Measurements from ENCODE around the gene MAP2K5.

The MAP2K5 gene

DNA sequence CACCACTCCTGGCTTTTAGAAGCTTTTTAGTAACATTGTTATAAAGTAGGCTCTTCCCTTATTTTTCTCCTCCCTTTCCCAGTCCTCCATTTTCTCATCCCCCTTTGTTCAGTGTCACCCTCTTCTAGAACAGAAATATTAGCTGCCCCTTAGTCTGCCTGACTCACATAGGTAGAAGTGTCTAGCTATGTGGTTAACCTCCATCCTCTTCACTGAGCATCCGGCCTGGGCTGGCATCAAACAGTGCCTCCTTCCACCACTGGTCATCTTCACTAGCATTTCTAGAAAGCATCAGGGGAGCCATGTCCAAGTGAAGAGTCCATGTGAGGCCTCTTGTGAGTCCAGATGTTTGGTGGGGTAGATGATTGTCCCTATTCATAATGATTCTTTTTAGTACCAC is 212.8 kb downstream of the MAP2K5 start:
- H3K4me3 ChIP-seq (ENCODE audit: low read depth, low read length), result no peak overlapping the region
- DNase-seq (ENCODE audit: low read depth), result no peak
- no peak for TF ChIP-seq POLR2A (IDR thresholded peaks at IDR 0.05; ENCODE audit: extremely low read depth, insufficient read length)
- no peak for TF ChIP-seq MYC (IDR thresholded peaks at IDR 0.05; ENCODE audit: low read depth, low read length)
- TF ChIP-seq, protein P1, sequence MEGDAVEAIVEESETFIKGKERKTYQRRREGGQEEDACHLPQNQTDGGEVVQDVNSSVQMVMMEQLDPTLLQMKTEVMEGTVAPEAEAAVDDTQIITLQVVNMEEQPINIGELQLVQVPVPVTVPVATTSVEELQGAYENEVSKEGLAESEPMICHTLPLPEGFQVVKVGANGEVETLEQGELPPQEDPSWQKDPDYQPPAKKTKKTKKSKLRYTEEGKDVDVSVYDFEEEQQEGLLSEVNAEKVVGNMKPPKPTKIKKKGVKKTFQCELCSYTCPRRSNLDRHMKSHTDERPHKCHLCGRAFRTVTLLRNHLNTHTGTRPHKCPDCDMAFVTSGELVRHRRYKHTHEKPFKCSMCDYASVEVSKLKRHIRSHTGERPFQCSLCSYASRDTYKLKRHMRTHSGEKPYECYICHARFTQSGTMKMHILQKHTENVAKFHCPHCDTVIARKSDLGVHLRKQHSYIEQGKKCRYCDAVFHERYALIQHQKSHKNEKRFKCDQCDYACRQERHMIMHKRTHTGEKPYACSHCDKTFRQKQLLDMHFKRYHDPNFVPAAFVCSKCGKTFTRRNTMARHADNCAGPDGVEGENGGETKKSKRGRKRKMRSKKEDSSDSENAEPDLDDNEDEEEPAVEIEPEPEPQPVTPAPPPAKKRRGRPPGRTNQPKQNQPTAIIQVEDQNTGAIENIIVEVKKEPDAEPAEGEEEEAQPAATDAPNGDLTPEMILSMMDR (IDR thresholded peaks at IDR 0.05; ENCODE audit: low read depth, low read length), result no peak
- TF ChIP-seq, protein P2, sequence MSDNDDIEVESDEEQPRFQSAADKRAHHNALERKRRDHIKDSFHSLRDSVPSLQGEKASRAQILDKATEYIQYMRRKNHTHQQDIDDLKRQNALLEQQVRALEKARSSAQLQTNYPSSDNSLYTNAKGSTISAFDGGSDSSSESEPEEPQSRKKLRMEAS (IDR thresholded peaks at IDR 0.05; ENCODE audit: low read depth, low read length), result no peak

DNA sequence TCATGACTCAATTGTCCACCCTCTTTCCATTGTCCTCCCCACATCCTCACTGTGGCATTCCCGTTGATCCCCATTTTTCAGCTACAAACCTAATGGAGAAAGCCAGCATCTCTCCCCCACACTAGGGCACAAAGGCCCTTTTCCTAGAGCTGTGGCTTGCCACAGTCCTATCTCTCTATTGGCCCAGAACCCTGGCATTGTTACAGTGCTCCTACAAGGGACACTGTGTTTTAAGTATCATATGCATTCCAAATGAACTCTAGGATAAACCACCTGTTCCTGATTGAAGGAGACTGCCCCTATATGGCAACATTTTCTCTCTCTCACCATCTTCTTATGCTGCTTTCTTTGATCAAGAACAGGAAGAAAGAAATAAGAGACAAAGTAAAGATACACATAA is 213.4 kb downstream of the MAP2K5 start:
- H3K4me3 ChIP-seq (ENCODE audit: low read depth, low read length), result no peak overlapping the region
- TF ChIP-seq, protein P2 (IDR thresholded peaks at IDR 0.05; ENCODE audit: low read depth, low read length), result no peak
- TF ChIP-seq POLR2A (IDR thresholded peaks at IDR 0.05; ENCODE audit: extremely low read depth, insufficient read length), result no peak
- TF ChIP-seq, protein P1 (IDR thresholded peaks at IDR 0.05; ENCODE audit: low read depth, low read length), result no peak
- no peak for TF ChIP-seq MYC (IDR thresholded peaks at IDR 0.05; ENCODE audit: low read depth, low read length)
- no peak for DNase-seq (ENCODE audit: low read depth)

DNA sequence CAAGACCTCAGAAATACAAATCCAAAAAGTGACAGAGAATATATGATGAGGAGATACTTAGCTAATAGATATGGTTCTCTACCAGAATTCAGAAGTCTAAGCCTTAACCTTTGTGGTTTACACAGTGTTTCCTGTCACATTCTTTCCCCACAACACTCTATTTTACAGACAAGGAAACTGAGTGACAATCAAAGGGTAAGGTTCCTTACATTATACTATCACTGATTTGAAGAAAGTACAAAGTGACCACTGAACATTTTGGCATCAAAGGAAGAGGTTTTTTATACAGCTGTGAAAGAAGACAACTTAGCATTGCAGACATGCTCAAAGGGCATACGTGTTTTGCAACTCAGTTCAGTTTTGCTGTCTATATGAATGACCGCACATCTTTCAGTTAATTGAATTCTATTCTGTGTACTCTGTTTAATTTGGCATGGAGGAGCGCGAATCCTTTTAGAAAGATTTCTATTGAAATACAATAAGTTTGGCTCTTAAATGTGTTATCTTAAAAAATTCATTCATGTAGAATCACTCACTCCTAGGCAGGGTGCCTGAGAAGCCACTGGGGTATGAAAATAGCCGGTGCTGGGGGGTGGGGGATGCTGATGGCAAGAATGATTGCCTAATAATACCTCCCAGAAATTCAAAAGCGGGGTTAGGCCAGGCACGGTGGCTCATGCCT is 216.3 kb downstream of the MAP2K5 start:
- H3K4me3 ChIP-seq (ENCODE audit: low read depth, low read length), result no peak overlapping the region
- TF ChIP-seq MYC (IDR thresholded peaks at IDR 0.05; ENCODE audit: low read depth, low read length), result no peak
- TF ChIP-seq POLR2A (IDR thresholded peaks at IDR 0.05; ENCODE audit: extremely low read depth, insufficient read length), result no peak
- TF ChIP-seq, protein P2 (IDR thresholded peaks at IDR 0.05; ENCODE audit: low read depth, low read length), result no peak
- TF ChIP-seq, protein P1 (IDR thresholded peaks at IDR 0.05; ENCODE audit: low read depth, low read length), result no peak
- DNase-seq (ENCODE audit: low read depth), result no peak

DNA sequence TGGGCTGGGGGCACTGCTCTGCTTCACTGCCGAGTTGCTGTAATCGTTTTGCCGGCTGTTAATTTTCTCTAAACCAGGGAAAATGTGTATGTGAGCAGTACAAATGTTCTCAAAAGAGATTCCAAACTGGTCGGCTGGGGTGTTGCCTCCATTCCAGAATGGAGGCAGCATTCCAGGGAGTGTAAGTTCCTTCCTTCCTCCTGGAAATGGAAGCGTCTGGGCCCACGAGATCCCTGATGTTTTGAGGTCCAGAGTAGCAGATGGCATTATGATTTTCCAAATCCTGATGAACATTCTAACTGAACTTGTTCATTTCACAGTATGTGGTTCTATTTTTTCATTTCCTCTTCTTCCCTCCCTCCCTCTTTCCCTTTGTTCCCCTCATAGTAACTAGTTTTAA is 218.4 kb downstream of the MAP2K5 start:
- H3K4me3 ChIP-seq (ENCODE audit: low read depth, low read length), result no peak overlapping the region
- DNase-seq (ENCODE audit: low read depth), result no peak
- TF ChIP-seq POLR2A (IDR thresholded peaks at IDR 0.05; ENCODE audit: extremely low read depth, insufficient read length) (no peak), MYC (IDR thresholded peaks at IDR 0.05; ENCODE audit: low read depth, low read length) (no peak)
- TF ChIP-seq, protein P1 (IDR thresholded peaks at IDR 0.05; ENCODE audit: low read depth, low read length), result no peak
- TF ChIP-seq, protein P2 (IDR thresholded peaks at IDR 0.05; ENCODE audit: low read depth, low read length), result no peak

DNA sequence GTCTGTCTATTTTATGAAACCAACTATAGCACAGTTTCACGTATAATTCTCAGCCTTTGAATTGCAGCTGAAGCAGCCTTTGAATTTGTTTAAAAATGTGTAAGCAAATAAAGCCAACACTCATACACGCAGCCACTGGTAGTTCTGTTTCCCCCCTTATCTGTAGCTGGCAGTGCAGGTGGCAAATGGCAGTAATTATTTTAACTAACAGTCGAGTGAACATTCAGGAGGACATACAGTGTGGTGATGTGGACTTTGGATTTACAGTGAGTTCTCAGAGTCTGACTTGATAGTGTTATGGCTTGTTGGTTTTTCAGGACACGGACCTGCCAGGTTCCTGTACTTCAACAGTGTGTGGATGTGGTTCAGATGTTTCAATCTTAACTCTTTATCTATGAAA is 218.8 kb downstream of the MAP2K5 start:
- TF ChIP-seq, protein P1 (IDR thresholded peaks at IDR 0.05; ENCODE audit: low read depth, low read length), result no peak
- TF ChIP-seq MYC (IDR thresholded peaks at IDR 0.05; ENCODE audit: low read depth, low read length) (no peak), POLR2A (IDR thresholded peaks at IDR 0.05; ENCODE audit: extremely low read depth, insufficient read length) (no peak)
- TF ChIP-seq, protein P2 (IDR thresholded peaks at IDR 0.05; ENCODE audit: low read depth, low read length), result no peak
- DNase-seq (ENCODE audit: low read depth), result no peak
- H3K4me3 ChIP-seq (ENCODE audit: low read depth, low read length), result no peak overlapping the region
